BJ (cell line): ENCODE results near the gene P2RX5. TPM values are rescaled to one million over a fixed set of nuclear protein-coding genes. Genes with fewer than 3 reads are reported as not detected.

Experiments
- CTCF ChIA-PET: fragments of 350-600 bp; formaldehyde crosslinking; extraction: SDS; loops from one replicate; lab custom pipeline; 2021; ENCODE audit warnings: antibody characterized with exemption, inconsistent platforms; lab: Yijun Ruan, JAX
- POLR2A ChIA-PET: fragments of 300-600 bp; sonication (Branson Sonifier 250); formaldehyde crosslinking; extraction: SDS; loops from one replicate; lab custom pipeline; 2021; ENCODE audit warnings: antibody characterized with exemption; lab: Charles Lee
- DNase-seq: peaks from one replicate; pipeline ENCODE4 v3.0.0-alpha.2; 2011; ENCODE audit warnings: low read depth
- H3K27me3 ChIP-seq: 2 replicates; pipeline ENCODE4 v1.6.0; 2011; ENCODE audit warnings: low read length; ENCODE audit not compliant: control insufficient read depth, insufficient read depth
- H3K36me3 ChIP-seq: 2 replicates; pipeline ENCODE4 v1.5.1; 2011; ENCODE audit warnings: low read length; ENCODE audit not compliant: control insufficient read depth, insufficient read depth
- H3K4me3 ChIP-seq: 2 replicates; pipeline ENCODE4 v1.5.1; 2011; ENCODE audit warnings: low read depth, mild to moderate bottlenecking, control low read depth, low read length
- polyA plus RNA-seq: library from polyadenylated mRNA; depleted of rRNA; stranded (reverse); fragments of >200 nt; gene quantifications from 2 replicates; pipeline ENCODE4 v1.2.3, GENCODE V29; 2011
- TF ChIP-seq, protein P1 (sequence below): IDR thresholded peaks from 2 replicates; pipeline ENCODE4 v1.5.1; 2011; ENCODE audit warnings: low read depth, mild to moderate bottlenecking, control low read depth, inconsistent platforms, low read length, moderate library complexity; ENCODE audit not compliant: insufficient read depth

Gene P2RX5
- polyA plus RNA-seq, 1 experiment, result 6.5 TPM

DNA sequence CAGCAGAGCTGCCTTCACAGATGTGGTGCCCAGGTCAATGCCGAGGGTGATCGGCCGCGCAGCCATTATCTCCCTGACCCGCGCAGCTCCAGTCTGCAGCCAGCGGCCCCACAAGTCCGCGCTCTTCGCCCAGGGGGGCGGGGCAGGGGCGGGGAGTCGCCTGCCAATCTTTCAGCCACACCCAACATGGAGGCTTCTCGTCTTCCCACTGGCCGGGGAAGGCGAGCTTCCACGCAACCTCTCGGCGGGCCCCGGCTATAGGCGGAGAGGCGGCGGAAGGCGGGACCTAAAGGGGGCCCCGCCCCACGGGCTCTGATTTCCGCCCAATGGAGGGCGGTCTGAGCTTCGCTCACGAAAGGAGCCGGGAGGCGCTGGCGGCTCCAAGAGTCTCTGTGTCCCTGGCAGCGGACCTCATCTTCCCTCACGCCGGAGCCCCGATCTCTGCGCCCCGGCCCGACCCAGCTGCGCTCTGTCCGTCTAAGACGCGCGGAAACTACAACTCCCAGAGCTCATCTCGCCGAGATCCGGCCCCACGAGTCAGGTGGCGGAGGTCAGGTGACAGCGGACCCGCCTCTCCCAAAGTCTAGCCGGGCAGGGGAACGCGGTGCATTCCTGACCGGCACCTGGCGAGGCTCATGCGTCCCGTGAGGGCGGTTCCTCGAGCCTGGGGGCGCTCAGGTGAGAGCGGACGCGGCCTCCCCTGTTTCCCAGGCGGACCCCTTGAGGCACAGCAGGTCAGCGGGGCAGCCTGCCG is 59.6 kb downstream of the P2RX5 start, which contains the start of the genes CTNS and SHPK:
Gene CTNS (plus strand): TSS at position 607 of the 754 bp plus-strand sequence. CDS start 3,447 bp downstream, outside the sequence.
Gene SHPK (minus strand): TSS at position 97 of the 754 bp plus-strand sequence. CDS start 31 bp downstream, at position 66.
- TF ChIP-seq, protein P1, sequence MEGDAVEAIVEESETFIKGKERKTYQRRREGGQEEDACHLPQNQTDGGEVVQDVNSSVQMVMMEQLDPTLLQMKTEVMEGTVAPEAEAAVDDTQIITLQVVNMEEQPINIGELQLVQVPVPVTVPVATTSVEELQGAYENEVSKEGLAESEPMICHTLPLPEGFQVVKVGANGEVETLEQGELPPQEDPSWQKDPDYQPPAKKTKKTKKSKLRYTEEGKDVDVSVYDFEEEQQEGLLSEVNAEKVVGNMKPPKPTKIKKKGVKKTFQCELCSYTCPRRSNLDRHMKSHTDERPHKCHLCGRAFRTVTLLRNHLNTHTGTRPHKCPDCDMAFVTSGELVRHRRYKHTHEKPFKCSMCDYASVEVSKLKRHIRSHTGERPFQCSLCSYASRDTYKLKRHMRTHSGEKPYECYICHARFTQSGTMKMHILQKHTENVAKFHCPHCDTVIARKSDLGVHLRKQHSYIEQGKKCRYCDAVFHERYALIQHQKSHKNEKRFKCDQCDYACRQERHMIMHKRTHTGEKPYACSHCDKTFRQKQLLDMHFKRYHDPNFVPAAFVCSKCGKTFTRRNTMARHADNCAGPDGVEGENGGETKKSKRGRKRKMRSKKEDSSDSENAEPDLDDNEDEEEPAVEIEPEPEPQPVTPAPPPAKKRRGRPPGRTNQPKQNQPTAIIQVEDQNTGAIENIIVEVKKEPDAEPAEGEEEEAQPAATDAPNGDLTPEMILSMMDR, result no peak
- DNase-seq, result peak; percentile 79
- CTCF ChIA-PET, result interaction anchor here (0.6 to 1.3 kb wide), 3 partner anchors 11 to 588 kb away, joined by 3 to 5 read pairs (median 4); no protein-coding TSS in a partner anchor
- Histone ChIP-seq H3K36me3 (no peaks in the 10 kb centered on the region), H3K27me3 (no peaks in the 10 kb centered on the region), H3K4me3 (peak within 1 kb of the TSS; percentile 96)
- POLR2A ChIA-PET, result no interaction called here

DNA sequence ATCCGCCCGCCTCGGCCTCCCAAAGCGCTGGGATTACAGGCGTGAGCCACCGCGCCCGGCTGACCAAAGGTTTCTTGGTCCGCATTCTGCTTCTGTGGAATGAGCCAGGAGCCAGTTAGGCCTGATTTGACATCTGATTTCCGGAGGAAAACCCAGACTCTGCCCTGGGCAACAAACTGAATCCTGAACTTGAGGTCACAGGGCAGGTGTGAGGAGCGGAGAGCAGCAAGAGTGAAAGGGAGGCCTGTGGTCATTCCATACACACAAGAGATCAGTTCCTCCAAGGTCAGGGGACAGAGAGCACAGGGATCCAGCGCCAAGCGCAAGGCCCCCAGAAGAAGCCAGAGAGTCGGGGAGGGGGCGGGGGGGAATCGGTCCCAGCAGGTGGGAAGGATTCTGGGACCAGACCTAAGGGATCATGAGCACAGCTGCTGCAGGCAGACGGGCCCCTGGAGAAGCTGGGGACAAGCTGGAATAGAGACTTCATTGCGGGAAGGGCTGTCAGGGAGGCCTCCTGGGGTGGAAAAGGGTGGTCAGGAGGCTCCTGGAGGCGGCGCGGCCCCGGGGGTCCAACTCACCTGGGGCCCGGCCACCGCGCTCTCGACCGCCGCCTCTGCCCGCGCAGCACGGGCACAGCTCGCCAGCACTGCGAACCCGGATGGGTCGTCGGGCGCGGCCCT is 60.3 kb downstream of the P2RX5 start:
- CTCF ChIA-PET, result interaction anchor here (1.1 to 1.3 kb wide), 2 partner anchors 12 to 587 kb away, joined by 4 to 5 read pairs; no protein-coding TSS in a partner anchor
- POLR2A ChIA-PET, result no interaction called here

DNA sequence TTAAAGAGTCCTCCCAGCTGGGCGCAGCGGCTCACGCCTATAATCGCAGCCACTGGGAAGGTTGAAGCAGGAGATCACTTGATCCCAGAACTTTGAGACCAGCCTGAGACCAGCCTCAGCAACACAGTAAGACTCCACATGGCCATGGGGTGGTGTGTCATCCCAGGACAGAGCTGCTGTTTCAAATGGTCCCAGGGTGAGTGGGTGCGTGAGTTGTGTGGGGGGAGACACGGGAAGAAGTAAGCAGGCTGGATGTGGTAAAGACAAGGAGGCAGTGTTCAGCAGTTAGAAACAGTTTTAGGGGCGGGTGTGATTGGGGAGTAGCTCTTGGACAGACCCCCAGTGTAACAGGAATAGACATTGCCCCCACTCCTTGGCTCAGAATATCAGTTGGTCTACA is 63.7 kb downstream of the P2RX5 start:
- peaks cover 3% of the 10 kb centered on the region; the same call in 1 of the 2 replicates for H3K36me3 ChIP-seq
- no peak overlapping the region for H3K4me3 ChIP-seq
- TF ChIP-seq, protein P1, result no peak
- ChIA-PET POLR2A (no interaction called here), CTCF (no interaction called here)
- no peak for DNase-seq
- H3K27me3 ChIP-seq, result no peaks in the 10 kb centered on the region

More for the DNA sequence above, 60.3 kb downstream of the P2RX5 start:
- Histone ChIP-seq H3K4me3 (peak overlapping the region; percentile 96), H3K27me3 (no peaks in the 10 kb centered on the region), H3K36me3 (no peaks in the 10 kb centered on the region)
- TF ChIP-seq, protein P1, result 0 out of 2 replicates have a peak, but pooled peaks have one; percentile 3
- DNase-seq, result no peak

DNA sequence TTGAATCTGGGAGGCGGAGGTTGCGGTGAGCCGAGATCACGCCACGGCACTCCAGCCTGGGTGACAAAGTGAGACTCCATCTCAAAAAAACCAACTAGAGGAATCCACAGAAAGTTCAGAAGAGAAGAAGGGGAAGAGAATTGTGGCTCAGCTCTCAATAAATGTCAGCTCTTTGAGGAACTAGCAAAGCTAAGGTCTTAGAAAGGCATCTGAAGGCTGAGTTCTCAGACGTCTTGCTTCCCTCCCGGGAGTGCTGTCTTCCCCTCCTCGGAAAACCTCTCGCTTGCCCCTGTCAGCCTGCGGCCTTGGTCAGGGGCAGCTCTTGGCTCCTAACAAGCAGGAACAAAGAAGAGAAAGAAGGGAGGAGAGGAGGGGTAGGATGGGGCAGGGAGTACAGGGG is 65.2 kb downstream of the P2RX5 start:
- Histone ChIP-seq H3K36me3 (peaks cover 3% of the 10 kb centered on the region; the same call in 1 of the 2 replicates), H3K4me3 (no peak overlapping the region), H3K27me3 (no peaks in the 10 kb centered on the region)
- CTCF ChIA-PET, result no interaction called here
- TF ChIP-seq, protein P1, result no peak
- no peak for DNase-seq
- POLR2A ChIA-PET, result no interaction called here

DNA sequence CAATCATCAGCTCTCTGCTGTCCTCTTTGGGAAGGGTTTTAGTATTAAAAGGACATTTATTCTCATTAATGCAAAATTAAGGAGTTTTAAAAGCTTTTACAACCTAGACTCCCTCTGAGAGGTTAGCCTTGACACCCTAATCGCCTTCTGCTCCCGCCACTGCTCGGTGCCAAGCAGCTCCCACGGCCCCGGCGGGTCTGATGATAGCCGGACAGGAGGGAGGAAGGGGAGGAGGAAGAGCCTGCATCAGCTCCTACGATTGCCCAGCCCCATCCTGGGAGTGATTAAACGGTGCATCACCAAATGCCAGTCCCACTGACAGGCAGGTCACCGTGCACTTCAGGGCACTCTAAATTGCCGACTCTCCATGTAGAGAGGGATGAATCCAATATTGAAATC is 68.2 kb downstream of the P2RX5 start:
- ChIA-PET POLR2A (no interaction called here), CTCF (interaction anchor here (1.0 to 2.5 kb wide), 2 partner anchors 26 to 92 kb away, joined by 4 to 5 read pairs; no protein-coding TSS in a partner anchor)
- peaks cover 14% of the 10 kb centered on the region for H3K36me3 ChIP-seq
- DNase-seq, result no peak
- H3K4me3 ChIP-seq, result no peak overlapping the region
- TF ChIP-seq, protein P1, result no peak
- H3K27me3 ChIP-seq, result no peaks in the 10 kb centered on the region
